Upper lobe of left lung (tissue), 6 donors: ENCODE data around the gene TSACC. TPM values are rescaled to one million over a fixed set of nuclear protein-coding genes. Genes with fewer than 3 reads are reported as not detected.

ENCODE experiments used
- ATAC-seq, 2 donors: fragments of 200-7000 bp; cut with Tn5 transposase; one replicate each; pipeline ENCODE4 v1.9.1; 2022; ENCODE audit warnings: mild to moderate bottlenecking in 2 of 2, moderate library complexity in 2 of 2; ENCODE audit not compliant: low FRiP score in 2 of 2
- DNase-seq, 2 donors: peaks; one replicate each; pipeline ENCODE4 v3.0.0-alpha.2; 2019 to 2020
- H3K27ac ChIP-seq, 4 donors: fragments of 200-600 bp; sonication (generic); one replicate each; pipeline ENCODE4 v1.5.1; 2016 to 2019
- H3K27me3 ChIP-seq, 4 donors: fragments of 200-600 bp; sonication (generic); one replicate each; pipeline ENCODE4 v1.5.1; 2017 to 2019
- H3K36me3 ChIP-seq, 4 donors: fragments of 200-600 bp; sonication (generic); one replicate each; pipeline ENCODE4 v1.5.1; 2016 to 2019
- H3K4me1 ChIP-seq, 4 donors: fragments of 200-600 bp; sonication (generic); one replicate each; pipeline ENCODE4 v1.5.1; 2018 to 2019
- H3K4me3 ChIP-seq, 4 donors: fragments of 200-600 bp; sonication (generic); one replicate each; pipeline ENCODE4 v1.5.1; 2017 to 2019; ENCODE audit warnings: mild to moderate bottlenecking in 2 of 4, moderate library complexity in 1 of 4
- H3K9me3 ChIP-seq, 4 donors: fragments of 200-600 bp; sonication (generic); one replicate each; pipeline ENCODE4 v1.5.1; 2018 to 2019
- CTCF ChIP-seq, 6 experiments: fragments of 450-650 bp in 4 of 6; fragments of 200-600 bp in 2 of 6; sonication (generic) in 2 of 6; IDR thresholded peaks; one replicate each; pipeline ENCODE4 v1.5.1; 2016 to 2019; ENCODE audit warnings: antibody characterized with exemption in 6 of 6
- EP300 ChIP-seq, 4 donors: sonication (generic); formaldehyde crosslinking; IDR thresholded peaks; one replicate each; pipeline ENCODE4 v1.5.1; 2017; ENCODE audit warnings: antibody characterized with exemption in 4 of 4, control low read depth in 2 of 4
- POLR2A ChIP-seq, 4 donors: fragments of 450-650 bp; IDR thresholded peaks; one replicate each; pipeline ENCODE4 v1.5.1; 2016 to 2017; ENCODE audit warnings: antibody characterized with exemption in 4 of 4, mild to moderate bottlenecking in 2 of 4
- POLR2AphosphoS5 ChIP-seq, 2 donors: sonication (generic); formaldehyde crosslinking; IDR thresholded peaks; one replicate each; pipeline ENCODE4 v1.5.1; 2017; ENCODE audit warnings: antibody characterized with exemption in 2 of 2
- WGBS, 2 donors: methylation state at CpG; one replicate each; pipeline ENCODE4 v1.1.5; 2017 to 2018; 5-methylcytosine and 5-hydroxymethylcytosine counted together
- total RNA-seq, 6 donors: library from RNA; depleted of rRNA in 4 of 6; stranded (reverse); fragments of >200 nt in 4 of 6; gene quantifications; one replicate each; pipeline versions ENCODE4 v1.1.0 to v1.2.1, GENCODE V29; 2016 to 2021
- donor health status: DM: no; HTN: no; CAD: no; lungs with moderate emphysema.
- donor health status: DM: no; HTN: yes; CAD: no; lungs with severe emphysema.

TSACC gene
- total RNA-seq, 6 donors from 2014 or later = 1.1 to 4.2 TPM; not detected in 4

- Histone ChIP-seq H3K9me3 (no peaks in the 10 kb centered on the region), H3K27me3 (peaks cover 0 to 4% (median 2%) of the 10 kb centered on the region in 4 donors), H3K27ac (no peak overlapping the region), H3K4me1 (peaks cover 0 to 3% (median 1%) of the 10 kb centered on the region in 4 donors), H3K4me3 (no peak overlapping the region), H3K36me3 (no peaks in the 10 kb centered on the region)
- peak; percentile 80 to 81 for ATAC-seq
- 58 to 76% methylated on average over 4 to 9 of the region's 9 CpGs for WGBS, 2 donors
- peak in 1 of 2 donors; percentile 47 for DNase-seq
- TF ChIP-seq POLR2AphosphoS5 (IDR thresholded peaks at IDR 0.05) = no peak
- TF ChIP-seq CTCF (IDR thresholded peaks at IDR 0.05) = peak; percentile 59 to 83 (median 71)
These were observed 44.7 kb downstream of the TSACC start for GRCh38 chr1:156383023-156383422.

- Histone ChIP-seq H3K9me3 (no peaks in the 10 kb centered on the region), H3K27me3 (peaks cover 0 to 14% (median 8%) of the 10 kb centered on the region in 4 donors), H3K27ac (no peak overlapping the region), H3K4me1 (peaks cover 0 to 9% (median 6%) of the 10 kb centered on the region in 4 donors), H3K4me3 (no peak overlapping the region), H3K36me3 (no peaks in the 10 kb centered on the region)
- ATAC-seq = no peak
- DNase-seq = no peak
- no peak for TF ChIP-seq POLR2A (IDR thresholded peaks at IDR 0.05)
- TF ChIP-seq CTCF (IDR thresholded peaks at IDR 0.05) = no peak
- no peak for TF ChIP-seq POLR2AphosphoS5 (IDR thresholded peaks at IDR 0.05)
- TF ChIP-seq EP300 (IDR thresholded peaks at IDR 0.05) = no peak
- WGBS, 2 donors = 47 to 85% methylated on average over 3 of the region's 3 CpGs
These were observed 45.7 kb downstream of the TSACC start for GRCh38 chr1:156384007-156384406.

GRCh38 chr1:156384658-156385057 lies 46.3 kb downstream of the TSACC start:
- H3K4me1 ChIP-seq = peaks cover 0 to 9% (median 6%) of the 10 kb centered on the region in 4 donors
- no peaks in the 10 kb centered on the region for H3K9me3 ChIP-seq
- no peak for ATAC-seq
- TF ChIP-seq POLR2AphosphoS5 (IDR thresholded peaks at IDR 0.05) (no peak), POLR2A (IDR thresholded peaks at IDR 0.05) (no peak), CTCF (IDR thresholded peaks at IDR 0.05) (no peak), EP300 (IDR thresholded peaks at IDR 0.05) (no peak)
- no peak for DNase-seq
- no peak overlapping the region for H3K27ac ChIP-seq
- H3K4me3 ChIP-seq = no peak overlapping the region
- H3K36me3 ChIP-seq = no peaks in the 10 kb centered on the region
- peaks cover 0 to 14% (median 9%) of the 10 kb centered on the region in 4 donors for H3K27me3 ChIP-seq
- WGBS, 2 donors = 93 to 96% methylated on average over 5 of the region's 5 CpGs

- peaks cover 0 to 16% (median 10%) of the 10 kb centered on the region in 4 donors for H3K27me3 ChIP-seq
- H3K9me3 ChIP-seq = no peaks in the 10 kb centered on the region
- no peaks in the 10 kb centered on the region for H3K36me3 ChIP-seq
- 1 to 11% methylated on average over 5 to 9 of the region's 9 CpGs for WGBS, 2 donors
- H3K4me1 ChIP-seq = peaks cover 0 to 9% (median 6%) of the 10 kb centered on the region in 4 donors
- no peak overlapping the region for H3K4me3 ChIP-seq
- ATAC-seq (peak in 1 of 2 donors; percentile 64), DNase-seq (peak in 1 of 2 donors; percentile 30)
- TF ChIP-seq CTCF (IDR thresholded peaks at IDR 0.05) (peak; percentile 85 to 92 (median 89)), EP300 (IDR thresholded peaks at IDR 0.05) (no peak)
- H3K27ac ChIP-seq = no peak overlapping the region
These were observed 47.3 kb downstream of the TSACC start for GRCh38 chr1:156385534-156386031.
